DND-41 (cell line): Measurements from ENCODE around the gene CARS1.

Experiments
- EZH2 ChIP-seq: IDR thresholded peaks from 3 replicates; pipeline ENCODE4 v1.6.1; 2012; ENCODE audit warnings: borderline replicate concordance, low read depth, mild to moderate bottlenecking, moderate library complexity, low read length, inconsistent platforms; ENCODE audit not compliant: severe bottlenecking
- TF ChIP-seq, protein P1 (sequence below): IDR thresholded peaks from 2 replicates; pipeline ENCODE4 v1.5.1; 2012; ENCODE audit warnings: borderline replicate concordance, low read length, moderate library complexity, mild to moderate bottlenecking; ENCODE audit not compliant: poor library complexity, severe bottlenecking; ENCODE audit errors: extremely low read depth

DNA sequence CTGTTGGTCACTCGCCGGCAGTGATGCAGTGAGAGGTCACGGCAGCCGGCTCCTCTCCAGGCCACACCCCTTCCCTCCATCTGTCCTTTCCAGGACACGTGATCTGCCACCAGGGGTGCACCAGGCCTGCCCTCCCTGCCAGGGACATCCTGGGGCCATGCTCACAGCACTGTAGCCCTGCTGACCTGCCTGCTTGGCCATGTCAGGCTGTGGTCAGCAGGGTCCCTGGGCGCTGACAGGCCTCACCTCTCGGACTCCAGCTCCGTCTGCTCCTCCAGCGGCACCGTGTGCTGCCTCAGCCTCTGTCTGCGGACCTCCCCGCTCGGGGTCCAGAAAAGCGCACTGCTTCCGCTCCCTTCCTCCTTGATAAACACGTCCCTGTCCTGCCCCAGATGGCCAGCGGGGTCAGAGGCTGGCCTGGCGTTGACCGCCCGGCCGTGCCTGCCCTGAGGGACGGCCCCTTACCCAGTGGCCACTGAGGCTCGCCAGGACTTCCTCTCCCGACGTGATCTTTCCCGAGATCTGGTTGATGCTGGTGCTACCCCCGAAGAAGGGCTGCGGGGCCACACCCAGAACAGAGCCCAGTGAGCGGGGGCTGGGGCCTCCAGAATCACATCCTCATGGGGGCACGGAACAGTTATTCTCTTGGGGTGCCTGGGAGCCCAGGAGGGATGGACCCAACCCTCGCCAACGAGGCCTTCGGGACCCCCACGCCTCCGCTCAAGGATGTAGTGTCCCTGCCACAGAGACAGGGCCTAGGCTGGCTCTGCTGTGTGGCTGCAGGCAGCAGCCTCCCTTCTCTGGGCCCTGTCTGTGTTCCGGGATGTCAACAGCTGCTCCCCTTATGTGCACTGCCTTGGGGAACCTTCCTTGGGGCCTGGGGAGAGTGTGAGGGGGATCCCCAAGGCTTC, 36.3 kb upstream of the CARS1 start:
- TF ChIP-seq, protein P1, sequence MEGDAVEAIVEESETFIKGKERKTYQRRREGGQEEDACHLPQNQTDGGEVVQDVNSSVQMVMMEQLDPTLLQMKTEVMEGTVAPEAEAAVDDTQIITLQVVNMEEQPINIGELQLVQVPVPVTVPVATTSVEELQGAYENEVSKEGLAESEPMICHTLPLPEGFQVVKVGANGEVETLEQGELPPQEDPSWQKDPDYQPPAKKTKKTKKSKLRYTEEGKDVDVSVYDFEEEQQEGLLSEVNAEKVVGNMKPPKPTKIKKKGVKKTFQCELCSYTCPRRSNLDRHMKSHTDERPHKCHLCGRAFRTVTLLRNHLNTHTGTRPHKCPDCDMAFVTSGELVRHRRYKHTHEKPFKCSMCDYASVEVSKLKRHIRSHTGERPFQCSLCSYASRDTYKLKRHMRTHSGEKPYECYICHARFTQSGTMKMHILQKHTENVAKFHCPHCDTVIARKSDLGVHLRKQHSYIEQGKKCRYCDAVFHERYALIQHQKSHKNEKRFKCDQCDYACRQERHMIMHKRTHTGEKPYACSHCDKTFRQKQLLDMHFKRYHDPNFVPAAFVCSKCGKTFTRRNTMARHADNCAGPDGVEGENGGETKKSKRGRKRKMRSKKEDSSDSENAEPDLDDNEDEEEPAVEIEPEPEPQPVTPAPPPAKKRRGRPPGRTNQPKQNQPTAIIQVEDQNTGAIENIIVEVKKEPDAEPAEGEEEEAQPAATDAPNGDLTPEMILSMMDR: no peak
- no peak for TF ChIP-seq EZH2
